IPS DF 4.7 (cell line): ENCODE results near the gene NIPAL4.
"Not testable (repeated sequence)": the region's sequence is repeated elsewhere in the genome, so short reads cannot be mapped to it uniquely, and the experiment has no call there.

Source experiments
- DNase-seq: peaks from one replicate; pipeline ENCODE4 v3.0.0-alpha.2; 2013; ENCODE audit warnings: low spot score; ENCODE audit errors: extremely low read depth

Gene NIPAL4

GRCh38 chr5:157463081-157463480 is 3.1 kb downstream of the NIPAL4 start:
- no peak for DNase-seq

GRCh38 chr5:157463621-157464518 is 3.9 kb downstream of the NIPAL4 start:
- no peak for DNase-seq

- DNase-seq = no peak
These were observed 4.6 kb downstream of the NIPAL4 start for GRCh38 chr5:157464519-157465171.

GRCh38 chr5:157468293-157468965 is 8.4 kb downstream of the NIPAL4 start:
- DNase-seq = no peak

GRCh38 chr5:157469073-157469472 is 9.1 kb downstream of the NIPAL4 start:
- no peak for DNase-seq

- no peak for DNase-seq
These were observed 9.7 kb downstream of the NIPAL4 start for GRCh38 chr5:157469687-157470086.

- no peak for DNase-seq
These were observed 10.6 kb downstream of the NIPAL4 start for GRCh38 chr5:157470631-157471030.

- no peak for DNase-seq
These were observed 11.7 kb downstream of the NIPAL4 start for GRCh38 chr5:157471709-157472108.

- DNase-seq = no peak
These were observed 13.6 kb downstream of the NIPAL4 start for GRCh38 chr5:157473383-157474320.

GRCh38 chr5:157475432-157475831 is 15.4 kb downstream of the NIPAL4 start:
- DNase-seq = no peak

GRCh38 chr5:157476702-157477408 is 16.8 kb downstream of the NIPAL4 start:
- DNase-seq = no peak

GRCh38 chr5:157477814-157478494 is 17.9 kb downstream of the NIPAL4 start:
- DNase-seq = no peak

GRCh38 chr5:157478726-157479125 is 18.7 kb downstream of the NIPAL4 start:
- DNase-seq = no peak

GRCh38 chr5:157479166-157479565 is 19.2 kb downstream of the NIPAL4 start:
- no peak for DNase-seq

GRCh38 chr5:157479612-157480510 is 19.8 kb downstream of the NIPAL4 start:
- no peak for DNase-seq

- no peak for DNase-seq
These were observed 21.3 kb downstream of the NIPAL4 start for GRCh38 chr5:157481265-157481664.

- DNase-seq = no peak
These were observed 21.7 kb downstream of the NIPAL4 start for GRCh38 chr5:157481666-157482065.

GRCh38 chr5:157482702-157483101 is 22.7 kb downstream of the NIPAL4 start:
- DNase-seq = not testable (repeated sequence)

GRCh38 chr5:157484768-157485167 is 24.8 kb downstream of the NIPAL4 start:
- DNase-seq = no peak
